HUES48 (cell line): ENCODE results near the gene TMEM220.

ENCODE experiments used
- H3K27ac ChIP-seq: one replicate; pipeline ENCODE4 v1.7.0; 2013; ENCODE audit warnings: low read depth, low read length, inconsistent platforms
- H3K27me3 ChIP-seq: 2 replicates; pipeline ENCODE4 v1.6.1; 2013; ENCODE audit warnings: mild to moderate bottlenecking, low read length; ENCODE audit not compliant: control insufficient read depth, insufficient read depth
- H3K36me3 ChIP-seq: 2 replicates; pipeline ENCODE4 v1.6.1; 2013; ENCODE audit warnings: low read length; ENCODE audit not compliant: control insufficient read depth, insufficient read depth
- H3K4me1 ChIP-seq: 2 replicates; pipeline ENCODE4 v1.6.1; 2013; ENCODE audit warnings: mild to moderate bottlenecking, low read length; ENCODE audit not compliant: control insufficient read depth, insufficient read depth
- H3K4me3 ChIP-seq: 2 replicates; pipeline ENCODE4 v1.5.1; 2013; ENCODE audit warnings: mild to moderate bottlenecking, low read depth, low read length
- H3K9ac ChIP-seq: 2 replicates; pipeline ENCODE4 v1.6.1; 2013; ENCODE audit warnings: mild to moderate bottlenecking, low read depth, low read length, moderate library complexity
- H3K9me3 ChIP-seq: 2 replicates; pipeline ENCODE4 v1.6.1; 2013; ENCODE audit warnings: low read length; ENCODE audit not compliant: control insufficient read depth, insufficient read depth

TMEM220 gene

GRCh38 chr17:10729334-10730193 is at the start of gene TMEM220:
Gene TMEM220 (minus strand): TSS chr17:10730023. CDS start chr17:10729851, 172 bp downstream.
- H3K27me3 ChIP-seq: no peaks in the 10 kb centered on the region
- 0 out of 2 replicates have a peak, but pooled peaks cover 5% of the 10 kb centered on the region for H3K36me3 ChIP-seq
- peaks cover 13% of the 10 kb centered on the region; the same call in 1 of the 2 replicates for H3K4me1 ChIP-seq
- H3K4me3 ChIP-seq: peak within 1 kb of the TSS; percentile 95
- no peaks in the 10 kb centered on the region for H3K9me3 ChIP-seq
- peak within 1 kb of the TSS; percentile 95 for H3K27ac ChIP-seq
- H3K9ac ChIP-seq: peak within 1 kb of the TSS; percentile 97

- no peaks in the 10 kb centered on the region for H3K27me3 ChIP-seq
Observed at GRCh38 chr17:10779609-10780008, 49.8 kb upstream of the TMEM220 start.

GRCh38 chr17:10777890-10778289 is 48.1 kb upstream of the TMEM220 start:
- no peaks in the 10 kb centered on the region for H3K9me3 ChIP-seq
- no peaks in the 10 kb centered on the region for H3K4me1 ChIP-seq
- no peak overlapping the region for H3K9ac ChIP-seq
- no peaks in the 10 kb centered on the region for H3K27me3 ChIP-seq
- H3K4me3 ChIP-seq: no peak overlapping the region
- no peak overlapping the region for H3K27ac ChIP-seq
- no peaks in the 10 kb centered on the region for H3K36me3 ChIP-seq

More at GRCh38 chr17:10779609-10780008, 49.8 kb upstream of the TMEM220 start:
- Histone ChIP-seq H3K9ac (no peak overlapping the region), H3K4me1 (peaks cover 7% of the 10 kb centered on the region), H3K9me3 (no peaks in the 10 kb centered on the region), H3K36me3 (no peaks in the 10 kb centered on the region), H3K27ac (no peak overlapping the region), H3K4me3 (no peak overlapping the region)

GRCh38 chr17:10777131-10777807 is 47.4 kb upstream of the TMEM220 start:
- H3K27ac ChIP-seq: no peak overlapping the region
- no peak overlapping the region for H3K9ac ChIP-seq
- no peaks in the 10 kb centered on the region for H3K9me3 ChIP-seq
- H3K4me1 ChIP-seq: no peaks in the 10 kb centered on the region
- H3K36me3 ChIP-seq: no peaks in the 10 kb centered on the region
- H3K27me3 ChIP-seq: no peaks in the 10 kb centered on the region
- no peak overlapping the region for H3K4me3 ChIP-seq

- no peaks in the 10 kb centered on the region for H3K9me3 ChIP-seq
- no peak overlapping the region for H3K4me3 ChIP-seq
- no peak overlapping the region for H3K27ac ChIP-seq
Observed at GRCh38 chr17:10776381-10776780, 46.6 kb upstream of the TMEM220 start.

GRCh38 chr17:10775740-10776356 is 46.0 kb upstream of the TMEM220 start:
- H3K27me3 ChIP-seq: no peaks in the 10 kb centered on the region
- no peak overlapping the region for H3K9ac ChIP-seq
- H3K27ac ChIP-seq: no peak overlapping the region
- H3K36me3 ChIP-seq: no peaks in the 10 kb centered on the region
- no peaks in the 10 kb centered on the region for H3K4me1 ChIP-seq
- no peak overlapping the region for H3K4me3 ChIP-seq
- H3K9me3 ChIP-seq: no peaks in the 10 kb centered on the region

More at GRCh38 chr17:10776381-10776780, 46.6 kb upstream of the TMEM220 start:
- Histone ChIP-seq H3K9ac (no peak overlapping the region), H3K4me1 (no peaks in the 10 kb centered on the region), H3K27me3 (no peaks in the 10 kb centered on the region), H3K36me3 (no peaks in the 10 kb centered on the region)

- Histone ChIP-seq H3K4me1 (no peaks in the 10 kb centered on the region), H3K4me3 (no peak overlapping the region), H3K27ac (no peak overlapping the region), H3K36me3 (no peaks in the 10 kb centered on the region), H3K27me3 (no peaks in the 10 kb centered on the region), H3K9me3 (no peaks in the 10 kb centered on the region), H3K9ac (no peak overlapping the region)
Observed at GRCh38 chr17:10775058-10775457, 45.2 kb upstream of the TMEM220 start.

GRCh38 chr17:10773391-10773790 is 43.6 kb upstream of the TMEM220 start:
- no peak overlapping the region for H3K27ac ChIP-seq
- H3K36me3 ChIP-seq: no peaks in the 10 kb centered on the region
- H3K4me1 ChIP-seq: no peaks in the 10 kb centered on the region
- H3K27me3 ChIP-seq: no peaks in the 10 kb centered on the region
- H3K9ac ChIP-seq: no peak overlapping the region
- no peak overlapping the region for H3K4me3 ChIP-seq
- H3K9me3 ChIP-seq: no peaks in the 10 kb centered on the region

- no peak overlapping the region for H3K27ac ChIP-seq
- H3K4me3 ChIP-seq: no peak overlapping the region
- no peaks in the 10 kb centered on the region for H3K4me1 ChIP-seq
- no peaks in the 10 kb centered on the region for H3K27me3 ChIP-seq
- no peak overlapping the region for H3K9ac ChIP-seq
- no peaks in the 10 kb centered on the region for H3K9me3 ChIP-seq
- no peaks in the 10 kb centered on the region for H3K36me3 ChIP-seq
Observed at GRCh38 chr17:10772425-10773380, 42.9 kb upstream of the TMEM220 start.

- no peaks in the 10 kb centered on the region for H3K27me3 ChIP-seq
- no peaks in the 10 kb centered on the region for H3K4me1 ChIP-seq
- H3K9ac ChIP-seq: no peak overlapping the region
- H3K9me3 ChIP-seq: no peaks in the 10 kb centered on the region
- no peak overlapping the region for H3K4me3 ChIP-seq
- no peak overlapping the region for H3K27ac ChIP-seq
- H3K36me3 ChIP-seq: no peaks in the 10 kb centered on the region
Observed at GRCh38 chr17:10771148-10771547, 41.3 kb upstream of the TMEM220 start.
